NK-92 (cell line): Measurements from ENCODE around the gene AXIN1.
A peak's percentile ranks its signal among the peaks of the same experiment; 100 is the strongest.
"Not testable (repeated sequence)": the region's sequence is repeated elsewhere in the genome, so short reads cannot be mapped to it uniquely, and the experiment has no call there.

ENCODE experiments used
- DNase-seq: peaks from one replicate; lab custom pipeline; 2025; ENCODE audit not compliant: unreplicated experiment; lab: John Stamatoyannopoulos, UW

The AXIN1 gene

GRCh38 chr16:352547-353403 lies at the start of gene AXIN1:
TSS of gene AXIN1 (minus strand) at chr16:352723. CDS start at chr16:347025, 5,698 bp downstream.
- DNase-seq, result peak; percentile 98

- peak; percentile 91 for DNase-seq
These were observed 49.2 kb upstream of the AXIN1 start, which contains the start of gene DECR2 for GRCh38 chr16:401468-402348. TSS of gene DECR2 (plus strand) at chr16:401885. CDS start at chr16:401964, 79 bp downstream.

GRCh38 chr16:400061-400591 lies 47.6 kb upstream of the AXIN1 start:
- no peak for DNase-seq

GRCh38 chr16:399340-400019 lies 47.0 kb upstream of the AXIN1 start:
- no peak for DNase-seq

- no peak for DNase-seq
These were observed 46.2 kb upstream of the AXIN1 start for GRCh38 chr16:398561-399339.

- DNase-seq, result no peak
These were observed 45.3 kb upstream of the AXIN1 start for GRCh38 chr16:397736-398332.

- DNase-seq, result no peak
These were observed 44.7 kb upstream of the AXIN1 start, which contains the start of gene NME4 for GRCh38 chr16:397135-397661. TSS of gene NME4 (plus strand) at chr16:397199. CDS start at chr16:397223, 24 bp downstream.

GRCh38 chr16:396605-397004 lies 44.1 kb upstream of the AXIN1 start:
- no peak for DNase-seq

- DNase-seq, result no peak
These were observed 43.7 kb upstream of the AXIN1 start for GRCh38 chr16:396199-396598.

GRCh38 chr16:392450-393030 lies 40.0 kb upstream of the AXIN1 start:
- DNase-seq, result no peak

- DNase-seq, result no peak
These were observed 39.4 kb upstream of the AXIN1 start for GRCh38 chr16:391885-392335.

GRCh38 chr16:389352-389751 lies 36.8 kb upstream of the AXIN1 start:
- no peak for DNase-seq

- DNase-seq, result not testable (repeated sequence)
These were observed 35.5 kb upstream of the AXIN1 start for GRCh38 chr16:387761-388666.

- no peak for DNase-seq
These were observed 34.2 kb upstream of the AXIN1 start for GRCh38 chr16:386641-387156.

- no peak for DNase-seq
These were observed 31.0 kb upstream of the AXIN1 start for GRCh38 chr16:383326-384051.

GRCh38 chr16:381789-382717 lies 29.5 kb upstream of the AXIN1 start, which contains the start of gene PGAP6:
TSS of gene PGAP6 (minus strand) at chr16:381978. CDS start at chr16:381821, 157 bp downstream.
- DNase-seq, result no peak
